Stimulated activated CD4-positive, alpha-beta T cell treated with anti-CD3 and anti-CD28 coated beads, Interleukin-4, amount 100 ng/mL, for 24 hours (primary cell): ENCODE measurements around the gene HAUS8.

Source experiments
- DNase-seq: peaks from one replicate; pipeline ENCODE4 v3.0.0-alpha.2; 2020

Gene HAUS8

DNA sequence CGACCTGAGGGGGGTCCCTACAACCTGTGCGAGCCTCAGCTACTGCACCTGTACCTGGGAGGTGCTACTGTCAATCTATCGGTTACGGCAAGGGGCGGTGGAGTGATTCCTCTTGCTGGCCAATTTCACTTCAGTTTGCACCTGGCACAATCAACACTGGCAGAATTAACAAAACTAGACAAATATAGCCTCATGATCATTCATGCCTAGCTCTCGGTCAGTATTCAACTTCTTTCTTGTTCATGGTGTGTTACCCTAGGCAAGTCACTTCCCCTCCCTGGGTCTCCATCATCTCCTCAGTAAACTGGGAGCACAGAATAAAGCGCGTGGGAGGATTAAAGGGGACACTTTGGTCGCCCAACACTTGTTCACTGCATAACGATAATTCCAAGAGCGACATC is 618 bp downstream of the HAUS8 start:
- DNase-seq, result no peak

DNA sequence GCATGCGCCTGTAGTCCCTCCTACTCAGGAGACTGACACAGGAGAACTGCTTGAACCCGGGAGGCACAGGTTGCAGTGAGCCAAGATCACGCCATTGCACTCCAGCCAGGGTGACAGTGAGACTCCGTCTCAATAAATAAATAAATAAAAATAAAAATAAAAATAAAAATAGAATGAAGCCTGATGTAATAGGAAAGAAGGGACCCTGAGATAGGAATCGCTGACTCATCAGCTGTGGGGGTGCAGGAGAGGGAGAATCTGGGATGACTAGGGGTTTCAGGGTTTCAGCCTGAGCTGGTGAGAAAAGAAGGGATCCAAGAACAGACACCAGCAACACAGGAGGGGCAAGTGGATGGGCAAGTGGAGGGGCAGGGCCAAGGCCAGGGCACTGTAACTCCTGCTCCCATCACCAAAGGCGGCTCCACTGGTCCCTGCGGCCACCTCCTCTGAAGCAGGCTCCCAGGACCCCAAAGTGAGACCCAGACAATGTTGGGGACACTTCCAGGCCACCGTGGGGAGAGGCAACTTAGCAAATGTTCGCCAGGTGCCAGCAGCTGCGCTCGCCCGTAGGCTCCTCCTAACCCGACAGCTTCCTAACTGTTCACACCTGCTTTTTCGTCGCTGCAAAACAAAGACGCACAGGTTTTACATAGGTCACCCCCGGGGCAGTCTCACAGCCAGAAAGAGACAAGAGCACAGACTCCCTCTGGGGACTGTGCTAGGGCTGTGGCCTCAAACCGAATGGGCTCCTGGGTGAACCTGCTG is 1.2 kb downstream of the HAUS8 start:
- DNase-seq, result no peak

DNA sequence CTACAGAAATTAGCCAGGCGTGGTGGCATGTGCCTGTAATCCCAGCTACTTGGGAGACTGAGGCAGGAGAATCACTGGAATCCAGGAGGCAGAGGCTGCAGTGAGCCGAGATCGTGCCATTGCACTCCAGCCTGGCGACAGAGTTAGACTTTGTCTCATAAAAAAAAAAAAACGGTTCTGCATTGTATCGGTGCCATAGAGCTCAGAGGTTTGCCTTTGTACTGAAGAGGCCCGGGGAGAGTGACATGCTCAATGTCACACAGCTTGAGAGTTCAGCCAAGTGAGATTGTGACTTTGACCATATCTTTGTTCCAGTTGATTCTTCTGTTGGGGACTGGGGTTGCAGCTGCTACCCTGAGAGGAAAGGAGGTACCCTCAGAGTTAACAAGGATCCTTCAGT is 4.3 kb downstream of the HAUS8 start:
- no peak for DNase-seq

DNA sequence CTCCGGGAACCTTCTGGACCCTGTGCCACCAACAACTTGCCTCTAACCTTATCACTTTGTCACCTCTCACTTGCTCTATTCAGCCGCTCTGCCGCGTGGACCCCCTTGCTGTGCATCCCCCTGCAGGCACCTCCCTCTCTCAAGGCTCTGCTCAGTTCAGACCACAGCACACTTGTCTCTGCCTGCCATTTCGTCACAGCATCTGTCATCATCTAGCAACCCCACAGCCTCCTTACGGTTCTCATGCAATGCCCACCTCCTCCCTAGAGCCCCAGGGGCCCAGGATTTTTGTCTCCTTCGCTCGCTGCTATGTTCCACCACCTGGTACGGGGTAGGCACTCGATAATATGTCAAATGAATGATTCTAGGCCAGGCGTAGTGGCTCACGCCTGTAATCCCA is 4.8 kb downstream of the HAUS8 start:
- no peak for DNase-seq

DNA sequence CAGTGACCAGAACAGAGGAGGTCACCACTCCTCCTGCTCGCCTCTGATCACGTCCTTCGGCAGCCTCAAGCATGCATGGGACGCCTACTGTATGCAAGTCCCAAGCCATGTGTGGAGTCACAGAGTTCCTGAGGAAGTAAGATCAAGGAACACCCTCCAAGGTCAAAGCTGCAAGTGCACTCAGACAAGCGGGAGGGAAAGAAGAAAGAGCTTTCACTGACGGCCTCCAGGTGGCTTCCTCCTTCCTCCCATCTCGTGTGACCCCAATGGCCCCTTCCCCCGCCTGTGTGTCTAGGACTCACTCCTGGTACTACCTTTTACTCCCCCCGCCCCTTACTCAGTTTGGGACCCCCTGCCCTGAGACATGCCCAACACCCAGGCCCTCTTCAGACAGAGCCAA is 6.1 kb downstream of the HAUS8 start:
- DNase-seq, result no peak

DNA sequence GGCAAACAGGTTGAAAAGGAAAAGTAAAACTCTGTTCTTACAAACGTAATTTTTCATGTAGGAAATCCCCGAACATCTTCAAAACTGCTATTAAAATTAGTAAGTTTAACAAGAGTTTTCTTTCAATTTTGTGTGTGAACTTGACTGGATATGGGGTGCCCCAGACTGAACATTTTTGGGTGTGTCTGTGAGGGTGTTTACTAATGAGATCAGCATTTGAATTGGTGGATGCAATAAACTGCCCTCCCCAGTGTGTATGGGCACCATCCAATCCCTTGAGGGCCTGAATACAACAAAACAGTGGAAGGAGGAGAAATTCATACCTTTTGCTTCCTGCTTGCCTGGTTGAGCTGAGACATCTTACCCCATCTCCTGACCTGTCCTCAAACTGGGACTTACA is 11.8 kb downstream of the HAUS8 start:
- DNase-seq, result no peak

DNA sequence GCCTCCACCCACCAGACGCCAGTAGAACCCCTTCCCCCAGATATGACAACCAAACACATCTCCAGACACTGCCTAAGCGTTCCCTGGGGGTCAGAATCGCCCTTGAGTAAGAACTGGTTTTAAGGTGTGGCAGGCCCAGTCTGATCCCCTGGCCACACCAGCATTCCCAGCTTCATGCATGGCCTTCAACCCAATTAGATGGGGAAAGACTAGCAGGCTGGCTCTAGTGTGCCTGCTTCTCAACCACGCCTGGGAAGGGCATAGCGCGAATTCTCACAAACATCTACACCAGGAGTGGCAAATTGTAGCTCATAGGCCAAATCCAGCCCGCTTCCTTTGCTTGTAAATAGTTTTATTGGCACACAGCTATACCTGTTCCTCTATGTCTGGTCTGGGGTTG is 13.6 kb downstream of the HAUS8 start:
- no peak for DNase-seq

DNA sequence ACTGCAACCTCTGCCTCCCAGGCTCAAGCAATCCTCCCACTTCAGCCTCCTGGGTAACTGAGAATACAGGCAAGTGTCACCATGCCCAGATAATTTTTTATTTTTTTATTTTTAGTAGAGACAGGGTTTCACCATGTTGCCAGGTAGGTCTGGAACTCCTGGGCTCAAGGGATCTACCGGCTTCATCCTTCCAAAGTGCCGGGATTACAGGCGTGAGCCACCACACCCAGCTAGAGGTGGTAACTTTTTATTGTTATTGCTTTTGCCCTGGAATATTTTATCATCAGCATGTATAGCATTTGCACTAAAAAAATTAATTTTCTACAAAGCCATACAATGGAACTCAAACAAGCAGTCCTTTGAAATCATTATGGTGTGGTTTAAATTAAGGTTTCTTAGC is 14.0 kb downstream of the HAUS8 start:
- no peak for DNase-seq

DNA sequence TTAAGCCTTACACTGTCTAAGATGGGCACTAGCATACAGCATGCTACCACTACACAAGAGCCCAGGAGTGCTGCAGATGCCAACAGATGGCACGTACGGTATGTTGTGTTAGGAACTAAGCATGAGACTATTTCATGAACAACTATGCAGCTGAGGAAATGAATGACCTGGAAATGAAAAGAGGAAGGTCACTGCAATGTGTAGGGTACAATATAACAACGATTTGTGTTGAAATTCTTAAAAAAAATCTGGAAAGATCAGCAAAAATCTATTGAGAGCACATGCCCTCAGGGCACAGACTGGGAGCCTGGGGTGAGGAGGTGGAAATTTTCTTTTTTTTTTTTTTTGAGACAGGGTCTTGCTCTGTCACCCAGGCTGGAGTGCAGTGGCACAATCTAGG is 14.4 kb downstream of the HAUS8 start:
- DNase-seq, result no peak

DNA sequence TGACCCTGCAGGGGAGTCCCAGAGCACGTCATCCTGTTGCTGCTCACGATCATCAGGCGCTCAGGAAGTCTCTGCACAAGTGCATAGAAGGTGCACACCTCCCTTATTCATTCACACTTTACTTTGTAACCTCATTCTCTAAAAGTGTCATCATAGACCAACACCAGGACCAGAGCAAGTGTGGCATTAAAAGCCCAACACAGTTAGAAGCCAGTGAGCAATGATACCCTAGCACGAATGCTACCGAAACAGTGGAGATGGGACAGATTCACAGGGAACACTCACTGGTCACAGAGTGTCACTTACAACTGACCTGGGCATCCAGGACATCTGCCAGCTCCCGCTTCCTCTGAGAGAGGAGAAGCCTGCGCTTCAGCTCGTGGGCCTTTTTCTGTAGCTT is 17.0 kb downstream of the HAUS8 start:
- DNase-seq, result no peak

DNA sequence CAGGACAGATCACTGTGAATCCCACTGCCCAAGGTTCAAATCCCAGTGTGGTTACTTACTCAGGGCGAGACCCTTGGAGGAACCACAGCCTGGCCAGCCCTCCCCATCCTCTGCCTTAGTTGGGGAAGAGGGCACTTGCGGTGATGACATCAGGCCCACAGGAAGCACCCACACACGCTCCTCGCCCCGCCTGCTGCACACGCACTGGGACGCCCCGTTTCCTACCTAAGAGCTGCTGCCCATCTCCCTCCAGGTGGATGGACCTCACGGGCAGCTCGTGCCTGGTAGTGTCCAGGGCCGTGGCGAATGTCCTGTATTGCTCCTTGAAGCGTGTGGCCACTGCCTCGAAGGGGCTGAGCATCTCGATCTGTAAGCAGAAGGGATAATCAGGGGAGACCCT is 19.6 kb downstream of the HAUS8 start:
- DNase-seq, result no peak

DNA sequence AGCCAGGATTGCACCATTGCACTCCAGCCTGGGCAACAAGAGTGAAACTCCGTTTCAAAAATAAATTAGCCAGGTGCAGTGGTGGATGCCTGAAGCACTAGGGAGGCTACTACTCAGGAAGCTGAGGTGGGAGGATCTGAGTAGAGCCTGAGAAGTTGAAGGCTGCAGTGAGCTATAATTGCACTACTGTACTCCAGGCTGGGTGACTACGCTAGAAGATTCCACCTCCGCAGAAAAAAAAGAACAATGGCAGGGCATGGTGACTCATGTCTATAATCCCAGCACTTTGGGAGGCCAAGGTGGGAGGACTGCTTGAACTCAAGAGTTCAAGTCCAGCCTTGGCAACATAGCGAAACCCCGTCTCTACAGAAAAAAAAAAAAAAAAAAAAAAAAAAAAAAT is 20.5 kb downstream of the HAUS8 start:
- DNase-seq, result no peak

DNA sequence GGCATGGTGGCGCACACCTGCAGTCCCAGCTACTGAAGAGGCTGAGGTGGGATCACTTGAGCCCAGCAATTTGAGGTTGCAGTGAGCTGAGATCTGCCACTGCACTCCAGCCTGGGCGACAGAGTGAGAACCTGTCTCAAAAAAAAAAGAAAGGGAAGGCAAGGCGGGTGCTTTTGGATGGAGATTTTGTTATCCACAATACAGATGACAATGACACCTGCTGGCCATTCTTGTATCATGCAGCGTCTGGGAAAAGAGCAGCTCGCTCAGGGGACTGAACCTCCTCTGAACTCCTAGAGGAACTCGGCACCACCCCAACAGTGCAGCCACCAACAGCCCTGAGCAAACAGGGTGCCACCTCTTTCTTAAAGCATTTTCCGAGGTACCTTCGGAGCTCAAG is 22.8 kb downstream of the HAUS8 start:
- peak; percentile 25 for DNase-seq

DNA sequence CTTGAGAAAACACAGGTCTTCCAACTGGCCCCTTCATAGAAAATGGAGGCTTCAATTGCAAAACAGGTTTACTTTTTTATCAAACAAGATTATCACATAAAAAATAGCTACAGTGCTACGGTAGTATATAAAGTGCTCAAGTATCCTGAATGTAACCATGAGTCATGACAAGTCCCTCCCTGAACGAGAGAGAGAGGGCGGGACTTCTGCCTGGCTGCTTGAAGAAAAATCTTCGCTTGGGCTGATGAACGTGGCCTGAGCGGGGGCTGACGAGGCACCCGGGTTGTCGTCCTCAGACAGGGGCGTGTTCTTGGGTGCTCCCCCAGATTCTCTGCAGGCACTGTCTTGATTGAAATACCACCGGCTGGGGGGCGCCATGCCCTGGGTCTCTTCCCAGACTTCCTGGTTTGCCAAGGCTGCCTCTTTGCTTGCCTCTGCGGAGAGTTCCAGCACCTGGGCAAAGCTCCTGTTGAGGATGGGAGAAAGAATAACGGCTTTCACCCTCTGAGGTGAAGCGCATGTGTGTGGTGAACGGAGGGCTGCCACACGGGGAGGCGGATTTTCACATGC is 25.5 kb downstream of the HAUS8 start:
- DNase-seq, result no peak

DNA sequence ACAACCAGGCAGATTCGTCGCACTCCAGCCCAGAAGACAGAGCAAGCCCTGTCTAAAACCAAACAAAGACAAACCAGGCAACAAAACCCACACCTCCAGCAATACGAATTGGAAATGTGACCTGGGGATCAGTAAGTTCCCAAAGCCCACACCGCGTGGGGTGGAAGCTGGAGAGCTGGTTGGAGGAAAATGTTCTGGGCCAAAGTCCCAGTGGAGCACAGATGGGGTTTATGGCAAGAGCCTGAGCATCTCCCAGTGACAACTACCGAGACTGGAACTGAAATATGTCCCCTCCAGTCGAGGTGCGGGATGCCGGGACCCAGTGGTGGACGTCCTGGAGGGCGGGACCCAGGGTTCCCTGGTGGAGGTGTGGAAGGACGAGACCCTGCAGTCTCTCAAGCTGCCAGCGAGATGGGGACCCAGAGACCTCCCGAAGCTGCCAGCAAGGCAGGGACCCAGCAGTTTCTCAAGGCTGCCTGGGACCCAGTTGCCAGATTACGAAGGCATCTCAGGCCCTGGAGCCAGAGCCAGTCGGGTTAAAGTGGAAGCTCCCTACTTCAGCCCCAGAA is 26.3 kb downstream of the HAUS8 start:
- DNase-seq, result no peak

DNA sequence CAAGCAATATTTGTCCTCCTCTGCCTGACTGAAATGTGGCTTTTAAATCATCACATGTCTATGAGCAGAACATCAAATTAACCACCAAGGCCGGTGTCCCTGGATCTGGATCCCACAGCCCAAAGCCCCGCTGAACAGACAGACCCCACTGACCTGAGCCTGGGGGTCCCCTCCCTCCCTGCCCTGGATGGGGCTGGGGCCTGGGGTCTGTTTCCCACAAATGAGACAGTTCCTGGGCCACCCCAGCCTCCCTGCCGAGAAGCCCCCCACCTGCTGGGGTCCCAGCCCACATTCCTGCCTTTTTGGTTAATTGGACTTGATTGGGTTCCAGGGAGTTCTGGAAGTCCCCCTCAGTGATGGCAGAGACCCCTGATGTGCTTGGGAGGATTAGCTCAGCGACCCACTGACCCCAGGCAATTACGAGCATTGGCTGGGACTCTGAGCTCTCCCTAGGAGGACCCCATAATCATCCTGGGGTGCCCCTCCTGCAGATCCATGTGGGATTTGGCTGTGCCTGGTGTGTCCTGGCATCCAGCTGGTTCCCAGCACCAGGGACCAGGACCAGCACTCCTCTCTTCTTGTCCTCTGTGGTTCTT is 29.2 kb downstream of the HAUS8 start:
- no peak for DNase-seq

DNA sequence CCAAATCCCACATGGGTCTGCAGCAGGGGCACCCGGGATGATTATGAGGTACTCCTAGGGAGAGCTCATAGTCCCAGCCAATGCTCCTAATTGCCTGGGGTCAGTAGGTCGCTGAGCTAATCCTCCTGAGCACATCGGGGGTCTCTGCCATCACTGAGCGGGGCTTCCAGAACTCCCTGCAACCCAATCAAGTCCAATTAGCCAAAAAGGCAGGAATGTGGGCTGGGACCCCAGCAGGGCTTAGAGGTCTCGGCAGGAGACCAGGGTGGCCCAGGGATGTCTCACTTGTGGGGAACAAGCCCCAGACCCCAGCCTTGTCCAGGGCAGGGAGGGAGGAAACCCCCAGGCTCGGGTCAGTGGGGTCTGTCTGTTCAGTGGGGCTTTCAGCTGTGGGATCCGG is 31.5 kb downstream of the HAUS8 start:
- DNase-seq, result no peak

DNA sequence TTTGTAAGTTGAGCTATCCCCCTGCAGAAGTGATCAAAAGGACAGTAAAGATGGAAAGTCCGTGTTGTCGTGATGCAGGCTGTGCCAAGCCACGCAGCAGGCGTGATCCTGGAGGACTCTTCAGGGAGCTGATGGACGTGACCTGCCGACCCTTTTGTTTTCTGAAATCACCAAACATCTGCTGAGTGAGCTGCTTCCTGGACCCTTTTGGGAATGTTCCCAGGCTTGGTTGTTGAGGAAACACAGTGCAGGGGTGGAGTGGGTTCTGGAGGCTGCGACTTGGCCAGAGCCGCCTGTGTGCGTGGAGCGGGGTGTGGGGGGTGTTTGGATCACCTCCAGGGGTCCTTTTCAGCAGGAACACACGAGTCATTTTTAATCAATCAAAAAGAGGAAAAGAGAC is 33.3 kb downstream of the HAUS8 start:
- DNase-seq, result no peak

DNA sequence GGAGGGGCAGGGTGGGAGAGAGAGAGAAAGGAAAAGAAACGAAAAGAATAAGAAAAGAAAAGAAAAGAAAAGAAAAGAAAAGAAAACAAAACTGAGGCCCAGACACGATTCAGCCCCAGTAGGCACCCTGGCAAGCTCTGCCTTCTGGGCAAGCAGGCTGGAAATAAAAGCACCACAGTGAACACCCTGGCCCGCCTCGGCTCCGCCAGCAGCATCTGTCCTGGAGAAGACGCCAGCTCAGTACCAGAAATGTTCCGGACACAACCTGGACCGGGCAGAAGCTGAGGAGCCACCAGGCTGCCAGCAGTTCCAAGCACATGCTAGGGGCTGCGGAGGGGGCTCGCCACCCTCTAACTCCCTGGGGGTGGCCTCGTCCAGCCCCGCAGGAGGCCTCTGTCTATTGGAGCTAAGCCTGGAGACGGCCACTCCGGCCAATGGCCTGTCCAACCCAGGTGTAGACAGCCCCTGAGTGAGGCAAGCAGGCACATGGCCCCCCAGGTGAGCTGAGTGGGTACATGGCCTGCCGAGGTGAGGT is 37.2 kb downstream of the HAUS8 start:
- no peak for DNase-seq

DNA sequence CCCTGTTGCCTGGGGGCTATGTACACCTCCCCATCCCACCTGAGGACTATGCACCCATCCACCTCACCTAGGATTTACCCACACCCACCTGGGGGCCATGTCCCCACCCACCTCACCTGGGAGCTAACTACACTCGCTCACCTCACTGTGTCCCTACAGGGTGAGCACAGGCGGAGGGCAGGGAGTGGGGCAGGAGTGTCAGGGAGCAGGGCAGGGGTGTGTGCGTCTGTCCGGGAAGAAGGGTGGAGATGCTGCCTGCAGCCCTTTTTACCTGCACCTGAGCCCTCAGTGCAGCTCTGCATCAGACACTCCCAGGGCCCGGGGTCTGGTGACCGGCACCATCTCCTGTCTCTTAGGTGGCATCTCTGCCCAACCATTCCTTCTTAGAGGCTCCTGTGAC is 38.1 kb downstream of the HAUS8 start:
- DNase-seq, result no peak

DNA sequence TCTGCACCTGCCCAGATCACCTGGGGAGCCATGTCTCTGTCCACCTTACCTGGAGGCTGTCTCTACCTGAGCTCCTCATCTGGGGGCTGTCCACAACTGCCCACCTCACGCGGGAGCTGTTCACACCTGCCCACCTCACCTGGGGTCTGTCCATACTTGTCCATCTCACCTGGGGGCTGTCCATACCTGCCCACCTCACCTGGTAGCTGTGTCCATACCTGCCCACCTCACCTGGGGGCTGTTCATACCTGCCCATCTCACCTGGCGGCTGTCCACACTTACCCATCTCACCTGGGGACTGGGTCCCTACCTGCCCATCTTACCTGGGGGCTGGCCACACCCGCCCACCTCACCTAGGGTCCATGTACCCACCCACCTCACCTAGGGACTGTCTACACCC is 38.6 kb downstream of the HAUS8 start:
- DNase-seq, result no peak

DNA sequence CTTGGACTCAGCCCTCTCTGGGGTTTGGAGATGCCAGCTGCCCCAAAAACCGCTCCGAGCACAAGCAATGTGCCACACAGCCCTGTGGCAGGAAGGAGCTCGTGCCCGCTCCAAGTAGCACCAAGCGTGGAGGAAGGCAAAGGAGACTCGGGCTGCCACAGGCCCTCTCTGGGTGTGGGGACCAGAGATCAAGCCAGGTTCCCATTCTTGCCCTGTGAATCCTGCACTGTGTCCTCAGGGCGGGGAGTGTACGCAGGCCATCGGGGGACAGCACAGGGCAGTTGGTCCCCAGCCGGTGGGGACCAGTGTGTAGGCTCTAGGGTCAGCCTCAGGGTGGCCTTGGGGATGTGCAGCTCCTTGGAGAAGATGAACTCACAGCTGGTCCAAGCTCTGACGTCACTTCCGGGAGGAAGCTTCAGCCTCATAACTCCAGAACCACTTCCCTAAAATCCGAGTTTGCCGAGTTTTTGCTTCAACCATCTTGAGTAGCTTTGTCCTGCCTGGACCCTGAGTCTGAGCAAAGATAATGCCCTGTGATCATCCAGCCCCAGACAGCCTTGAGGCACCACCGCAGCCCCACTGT is 39.3 kb downstream of the HAUS8 start:
- no peak for DNase-seq

DNA sequence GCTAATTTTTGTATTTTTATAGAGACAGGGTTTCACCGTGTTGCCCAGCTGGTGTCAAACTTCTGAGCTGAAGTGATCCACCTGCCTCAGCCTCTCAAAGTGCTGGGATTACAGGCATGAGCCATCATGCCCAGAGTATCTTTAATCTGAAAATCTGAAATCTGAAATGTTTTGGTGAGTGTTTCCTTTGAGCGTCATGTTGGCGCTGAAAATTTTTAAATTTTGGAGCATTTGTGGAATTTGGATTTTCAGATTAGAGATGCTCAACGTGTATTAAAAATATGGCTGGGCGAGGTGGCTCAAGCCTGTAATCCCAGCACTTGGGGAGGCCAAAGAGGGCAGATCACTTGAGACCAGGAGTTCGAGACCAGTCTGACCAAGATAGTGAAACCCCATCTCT is 43.5 kb downstream of the HAUS8 start:
- DNase-seq, result no peak

DNA sequence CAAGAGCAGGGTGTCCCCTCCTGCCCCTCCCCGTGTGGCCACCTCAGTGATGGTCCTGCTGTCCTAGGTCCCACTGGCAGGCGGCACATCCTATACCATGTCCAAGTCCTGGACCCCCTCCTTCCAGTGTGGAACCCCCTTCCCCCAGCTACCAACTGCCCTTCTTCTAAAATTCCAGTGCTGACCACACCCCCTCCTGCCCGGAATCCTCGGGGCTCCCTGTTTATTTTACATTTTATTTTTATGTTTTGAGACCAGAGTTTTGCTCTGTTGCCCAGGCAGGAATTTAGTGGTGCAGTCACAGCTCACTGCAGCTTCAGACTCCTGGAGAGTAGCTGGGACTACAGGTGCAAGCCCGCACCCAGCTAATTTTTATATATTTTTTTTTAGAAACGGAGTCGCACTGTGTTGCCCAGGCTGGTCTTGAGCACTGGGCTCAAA is 47.7 kb downstream of the HAUS8 start:
- no peak for DNase-seq
